Measurements from ENCODE around the gene IRF2.

DNA sequence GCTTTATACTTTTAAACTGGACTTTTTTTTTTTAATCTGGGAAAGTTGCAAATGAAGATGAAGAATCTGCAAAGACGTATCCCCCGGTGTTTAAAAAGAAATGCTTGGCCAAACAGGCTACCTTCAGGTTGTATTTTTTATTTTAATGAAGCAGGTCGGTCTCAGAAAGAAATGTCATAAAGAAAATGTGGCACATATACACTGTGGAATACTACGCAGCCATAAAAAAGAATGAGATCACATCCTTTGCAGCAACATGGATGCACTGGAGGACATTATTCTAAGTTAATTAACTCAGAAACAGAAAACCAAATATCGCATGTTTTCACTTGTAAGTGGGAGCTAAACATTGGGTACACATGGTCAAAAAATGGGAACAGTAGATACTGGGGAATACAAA, 123.4 kb downstream of the IRF2 start:
- TF ChIP-seq CTCF (IDR thresholded peaks at IDR 0.05) = no peak
- no peak for TF ChIP-seq POLR2A (IDR thresholded peaks at IDR 0.05)

Data from suprapubic skin (tissue), 3 donors.